GM21786 (cell line): ENCODE measurements around the gene JMJD7.

ENCODE experiments used
- ATAC-seq: cut with Tn5 transposase; IDR thresholded peaks from one replicate; pipeline ENCODE4 v1.9.1; 2021; ENCODE audit not compliant: unreplicated experiment

The JMJD7 gene

DNA sequence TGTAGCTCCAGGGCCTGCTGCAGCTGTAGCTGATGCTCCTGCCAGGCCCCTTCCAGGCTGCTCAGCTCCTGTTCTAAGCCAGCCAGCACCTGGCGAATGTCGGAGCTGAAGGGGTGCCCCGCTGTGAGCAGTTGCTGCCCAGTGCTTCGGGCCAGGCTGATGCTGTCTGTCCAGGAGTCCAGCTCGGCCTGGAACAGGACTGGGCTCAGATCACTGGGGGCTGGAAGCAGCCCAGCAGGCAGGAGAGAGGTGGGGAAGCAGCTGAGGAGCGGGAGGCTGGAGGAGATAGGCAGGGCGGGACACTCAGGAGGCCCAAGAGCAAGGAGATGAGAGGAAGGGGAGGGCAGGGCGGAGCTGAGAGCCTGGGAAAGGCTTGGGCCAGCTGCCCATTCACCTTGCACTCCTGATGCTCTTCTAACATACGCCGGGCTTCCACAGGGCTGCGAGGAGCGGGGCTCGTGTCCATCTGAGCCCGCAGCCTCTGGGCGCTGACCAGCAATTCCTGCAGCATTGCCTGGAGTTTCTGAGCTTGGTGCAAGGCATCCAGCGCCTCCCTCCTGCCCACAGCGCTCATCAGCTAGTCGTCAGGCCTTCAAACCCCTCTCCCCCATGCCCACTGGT lies 34.0 kb downstream of the JMJD7 start:
- no peak for ATAC-seq

DNA sequence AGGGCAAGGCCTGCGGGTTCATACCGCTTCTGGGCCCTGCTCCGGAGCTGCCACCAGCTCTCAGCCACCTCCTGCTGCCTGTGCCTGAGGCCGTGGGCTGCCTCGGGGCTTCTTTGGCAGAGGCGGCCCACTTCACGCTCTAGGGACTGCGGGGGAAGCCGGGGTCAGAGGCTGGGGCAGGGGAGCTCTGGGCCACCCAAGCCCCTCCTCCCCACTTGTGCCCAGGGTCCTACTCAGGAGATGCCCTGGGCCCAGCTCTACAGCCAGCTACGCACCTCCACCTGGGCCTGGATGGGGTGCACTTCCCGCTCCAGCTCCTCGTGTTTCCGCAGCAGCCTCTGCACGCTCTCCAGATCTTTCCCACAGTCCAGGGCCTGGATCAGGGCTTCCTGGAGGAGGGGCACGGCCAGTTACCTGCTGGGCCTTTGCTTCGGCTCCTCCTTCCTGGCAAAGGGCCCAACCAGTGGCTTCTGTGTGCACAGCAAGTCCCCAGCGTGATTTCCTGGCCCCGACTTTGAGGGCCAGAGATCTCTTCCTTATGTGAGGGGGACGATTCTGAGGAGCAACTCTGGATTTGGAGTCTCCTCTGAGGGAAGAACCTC lies 34.7 kb downstream of the JMJD7 start:
- ATAC-seq, result no peak

GRCh38 chr15:41865490-41866055 lies 37.7 kb downstream of the JMJD7 start:
- ATAC-seq, result no peak

DNA sequence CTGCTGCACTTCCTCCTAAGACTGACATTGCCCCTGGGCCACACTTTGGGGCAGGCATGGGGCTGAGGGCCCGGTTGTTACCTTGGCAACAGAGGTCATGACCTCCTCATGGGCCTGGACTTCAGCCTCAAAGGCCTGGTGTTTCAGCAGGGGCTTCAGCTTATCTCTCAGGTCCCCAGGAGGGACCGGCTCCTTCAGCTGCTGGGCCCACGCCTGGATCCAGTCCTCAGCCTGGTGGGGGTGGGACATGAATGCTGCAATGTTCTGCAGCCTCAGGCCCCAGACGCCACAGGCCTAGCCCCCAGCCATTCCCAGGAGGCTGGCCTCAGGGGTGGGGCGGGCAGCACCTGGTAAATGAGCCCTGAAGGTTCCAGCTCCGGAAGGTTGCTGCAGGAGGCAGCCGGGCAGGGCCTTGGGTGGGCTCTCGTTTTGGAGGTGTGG lies 38.4 kb downstream of the JMJD7 start:
- ATAC-seq, result no peak

DNA sequence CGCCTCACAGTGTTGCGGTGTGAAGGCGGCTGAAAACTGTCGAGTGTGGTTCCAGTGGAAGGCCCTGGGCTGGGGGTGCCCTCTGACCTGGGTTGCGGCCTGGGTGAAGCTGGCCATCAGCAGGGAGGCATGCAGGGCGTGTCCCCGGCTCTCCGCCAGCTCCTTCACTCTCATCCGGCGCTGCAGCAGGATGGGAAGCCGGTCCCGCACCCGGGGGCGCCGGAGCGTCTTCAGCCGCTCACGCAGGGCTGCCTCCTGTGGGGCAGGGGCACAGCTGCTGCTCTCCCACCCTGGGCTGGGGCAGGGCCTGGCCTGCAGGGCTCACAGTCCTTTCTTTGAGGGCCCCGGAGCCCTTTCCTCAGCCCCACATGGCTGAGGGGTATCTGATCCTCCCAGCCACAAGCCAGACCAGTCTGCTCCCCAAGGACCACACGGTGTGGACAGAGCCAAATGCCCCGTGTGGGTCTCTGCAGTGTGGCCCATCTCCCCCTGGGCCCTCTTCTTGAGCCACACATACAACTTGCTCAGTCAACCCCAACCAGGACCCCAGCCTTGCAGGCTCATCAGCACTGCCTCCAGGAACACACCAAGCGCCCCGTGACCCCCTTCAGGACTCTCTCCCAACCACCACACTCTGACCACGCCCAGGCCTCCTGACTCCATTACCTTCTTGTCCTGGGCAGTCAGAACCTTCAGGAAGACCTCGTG lies 39.1 kb downstream of the JMJD7 start:
- no peak for ATAC-seq

DNA sequence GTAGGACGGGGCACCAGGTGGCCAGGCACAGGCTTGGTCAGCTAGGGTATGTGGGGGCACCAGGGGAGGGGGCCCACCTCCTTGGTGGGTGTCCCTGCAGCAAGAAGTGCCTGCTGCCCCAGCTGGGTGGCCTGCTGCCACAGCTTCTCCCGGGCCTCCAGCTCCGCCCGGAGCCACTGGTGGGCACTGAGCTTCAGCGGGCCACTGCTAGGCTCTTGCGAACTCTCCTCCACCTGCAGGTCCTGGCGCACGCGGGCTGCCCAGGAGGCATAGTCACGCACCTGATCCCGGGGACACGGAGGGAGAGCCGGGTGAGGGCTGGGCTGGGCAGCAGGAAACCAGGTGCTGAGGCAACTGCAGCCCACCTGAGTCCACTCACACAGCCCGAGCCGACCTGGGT lies 40.4 kb downstream of the JMJD7 start:
- no peak for ATAC-seq

DNA sequence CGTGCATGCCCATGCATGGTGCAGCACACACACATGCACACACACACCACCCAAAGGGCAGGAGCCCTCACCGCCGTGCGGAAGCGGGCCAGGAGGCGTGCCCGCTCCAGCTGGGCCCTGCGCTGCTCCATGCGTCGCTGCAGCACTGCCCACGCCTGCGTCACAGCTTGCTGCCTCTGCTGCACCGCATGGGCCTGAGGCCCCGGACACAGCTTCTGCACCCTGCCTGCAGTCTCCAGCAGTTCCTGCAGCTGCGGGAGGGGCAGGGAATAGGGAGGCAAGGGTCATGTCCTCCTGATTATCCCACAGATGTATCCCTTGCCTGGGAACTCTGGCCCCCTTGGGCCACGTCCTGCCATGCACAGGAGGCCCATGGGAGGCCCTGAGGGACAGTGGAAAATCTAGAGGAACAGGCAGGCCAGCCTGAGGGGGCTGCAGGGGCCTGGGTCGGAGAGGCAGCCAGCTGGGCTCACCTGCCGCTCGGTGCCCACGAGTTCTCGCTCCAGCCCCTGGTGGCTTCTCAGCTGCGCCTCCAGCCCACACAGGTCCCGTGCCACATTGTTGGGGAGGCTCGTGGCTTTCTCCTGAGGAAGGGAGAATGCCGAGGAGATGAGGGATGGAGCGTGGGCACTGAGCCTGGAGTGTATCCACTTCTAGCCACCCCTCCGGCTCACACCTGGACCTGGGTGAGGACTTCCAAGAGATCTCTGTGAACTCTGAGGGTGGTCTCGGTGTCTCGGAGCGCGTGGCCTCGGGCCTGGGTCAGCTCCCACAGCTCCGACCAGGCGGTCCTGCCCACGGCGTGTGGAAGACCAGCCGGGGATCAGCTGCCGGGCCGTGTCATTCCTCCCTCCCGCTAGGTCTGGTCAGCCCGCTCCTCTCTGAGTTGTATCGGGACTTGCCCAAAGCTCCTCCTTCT lies 42.1 kb downstream of the JMJD7 start:
- no peak for ATAC-seq

DNA sequence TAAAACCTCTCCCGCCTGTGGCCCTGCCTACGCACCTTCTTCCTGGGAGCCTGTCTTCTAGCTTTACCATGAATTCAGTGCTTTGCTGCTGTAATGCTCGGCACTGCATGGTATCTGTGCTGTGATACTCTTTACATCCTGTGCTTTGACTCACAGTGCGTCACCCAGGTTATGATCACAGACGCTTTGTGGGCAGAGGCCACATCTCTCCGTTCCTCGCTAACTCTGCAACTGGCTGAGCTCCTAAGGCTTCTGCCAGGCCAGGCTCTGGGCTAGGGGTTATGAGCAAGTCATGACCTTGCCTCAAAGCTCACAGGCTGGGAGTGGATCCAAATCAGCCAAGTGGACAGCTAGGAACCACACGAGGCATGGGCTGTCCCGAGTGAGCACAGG lies 42.8 kb downstream of the JMJD7 start:
- ATAC-seq, result no peak

DNA sequence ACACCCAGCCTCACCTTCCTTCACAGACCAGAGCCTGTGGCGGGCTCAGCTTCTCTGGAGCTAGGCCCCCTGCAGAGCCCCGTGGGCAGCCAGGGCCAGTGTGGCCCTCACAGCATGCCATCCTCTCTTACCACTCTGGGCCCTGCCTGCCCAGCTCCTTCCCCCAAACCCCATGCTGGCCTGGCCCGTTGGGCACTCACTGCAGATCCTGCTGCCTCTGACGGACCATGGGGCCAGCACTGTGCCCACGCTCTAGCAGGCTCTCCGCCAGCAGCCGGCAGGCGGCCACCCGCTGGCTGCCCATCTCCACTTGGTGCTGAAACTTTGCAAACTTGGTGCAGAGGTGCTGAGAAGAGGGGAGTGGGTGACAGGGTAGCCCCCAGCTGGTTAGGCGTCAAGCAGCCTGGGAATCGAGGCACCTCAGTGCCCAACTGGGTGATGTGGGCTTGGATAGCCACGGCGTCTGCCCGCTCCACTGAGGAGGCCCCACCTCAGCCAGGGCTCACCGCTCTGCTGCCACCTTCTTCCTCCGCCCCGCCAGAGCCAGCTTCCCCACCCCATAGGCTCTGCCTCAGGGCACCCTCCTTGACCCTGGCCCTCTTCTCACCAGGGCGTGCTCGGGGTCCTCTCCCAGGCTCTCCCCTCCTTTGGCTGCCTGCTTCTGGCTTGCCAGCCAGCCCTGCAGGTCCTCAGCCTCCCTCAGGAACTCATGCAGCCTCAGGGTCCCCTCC lies 43.4 kb downstream of the JMJD7 start:
- no peak for ATAC-seq

- ATAC-seq, result no peak
Observed at GRCh38 chr15:41872166-41872747, 44.4 kb downstream of the JMJD7 start.

GRCh38 chr15:41873711-41874110 lies 45.8 kb downstream of the JMJD7 start:
- no peak for ATAC-seq

DNA sequence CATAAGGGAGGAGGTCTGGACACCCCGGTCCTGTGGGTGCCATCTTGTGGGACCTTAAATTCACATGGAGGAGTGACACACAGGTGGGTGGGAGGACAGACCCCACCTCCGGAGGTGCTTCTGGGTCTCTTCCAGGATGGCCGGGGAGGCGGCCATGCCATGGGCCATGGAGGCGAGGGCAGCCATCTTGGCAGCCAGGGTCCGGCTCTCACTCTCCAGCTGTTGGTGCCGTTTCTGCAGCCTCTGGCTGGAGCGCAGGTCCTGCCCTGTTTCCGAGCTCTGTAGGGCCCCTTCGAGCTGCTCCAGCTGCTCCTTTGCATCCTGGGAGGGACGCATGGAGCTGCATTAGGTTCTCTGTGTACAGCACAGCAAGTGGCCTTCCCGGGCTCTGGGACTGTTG lies 46.8 kb downstream of the JMJD7 start:
- no peak for ATAC-seq

- ATAC-seq, result no peak
Observed at GRCh38 chr15:41876007-41876406, 48.1 kb downstream of the JMJD7 start.

DNA sequence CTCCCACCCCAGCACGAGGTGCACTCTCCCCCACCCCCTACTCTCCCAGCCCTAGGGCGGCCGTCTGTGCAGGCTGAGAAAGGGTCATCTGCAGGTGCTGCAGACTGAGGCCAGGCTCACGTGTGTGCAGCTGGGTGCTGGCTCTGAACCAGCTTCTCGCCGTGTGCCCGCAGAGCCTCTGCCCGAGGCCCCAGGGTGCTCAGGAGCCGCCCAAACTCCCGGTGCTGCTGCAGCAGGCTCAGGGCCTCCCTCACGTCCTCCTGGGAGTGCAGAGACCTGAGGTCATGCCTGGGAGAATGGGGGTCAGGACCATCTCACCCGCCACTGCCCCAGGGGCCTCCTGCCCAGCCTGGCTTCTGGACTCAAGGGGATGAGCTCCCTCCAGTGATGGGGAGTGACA lies 48.8 kb downstream of the JMJD7 start:
- no peak for ATAC-seq

GRCh38 chr15:41877631-41878354 lies 49.9 kb downstream of the JMJD7 start:
- no peak for ATAC-seq

- ATAC-seq, result no peak
Observed at GRCh38 chr15:41878355-41878699, 50.4 kb downstream of the JMJD7 start.

DNA sequence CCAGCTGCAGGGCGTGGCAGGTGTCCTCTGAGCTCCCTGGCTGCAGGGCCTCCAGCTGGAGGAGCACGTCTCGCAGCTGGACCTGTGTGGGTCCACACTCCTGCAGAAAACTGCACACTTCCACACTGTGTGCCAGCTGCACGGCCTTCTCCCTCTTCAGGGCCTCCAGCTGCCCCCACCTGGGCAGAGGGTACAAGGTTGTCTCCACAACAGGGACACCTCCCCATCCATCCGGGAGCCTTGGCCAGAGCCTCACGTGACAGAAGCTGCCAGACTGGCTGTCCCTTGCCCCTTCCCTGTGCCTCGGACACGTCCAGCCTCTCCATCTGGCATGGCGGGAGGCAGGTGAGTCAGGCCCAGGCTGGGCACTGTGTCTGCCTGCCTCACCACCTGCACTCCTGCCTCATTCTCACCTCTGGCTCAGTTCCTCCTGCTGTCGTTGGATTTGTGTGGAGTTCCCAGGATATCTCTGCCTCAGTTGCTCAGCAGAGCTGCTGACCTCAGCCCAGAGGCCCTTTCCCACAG lies 51.5 kb downstream of the JMJD7 start:
- ATAC-seq, result no peak

DNA sequence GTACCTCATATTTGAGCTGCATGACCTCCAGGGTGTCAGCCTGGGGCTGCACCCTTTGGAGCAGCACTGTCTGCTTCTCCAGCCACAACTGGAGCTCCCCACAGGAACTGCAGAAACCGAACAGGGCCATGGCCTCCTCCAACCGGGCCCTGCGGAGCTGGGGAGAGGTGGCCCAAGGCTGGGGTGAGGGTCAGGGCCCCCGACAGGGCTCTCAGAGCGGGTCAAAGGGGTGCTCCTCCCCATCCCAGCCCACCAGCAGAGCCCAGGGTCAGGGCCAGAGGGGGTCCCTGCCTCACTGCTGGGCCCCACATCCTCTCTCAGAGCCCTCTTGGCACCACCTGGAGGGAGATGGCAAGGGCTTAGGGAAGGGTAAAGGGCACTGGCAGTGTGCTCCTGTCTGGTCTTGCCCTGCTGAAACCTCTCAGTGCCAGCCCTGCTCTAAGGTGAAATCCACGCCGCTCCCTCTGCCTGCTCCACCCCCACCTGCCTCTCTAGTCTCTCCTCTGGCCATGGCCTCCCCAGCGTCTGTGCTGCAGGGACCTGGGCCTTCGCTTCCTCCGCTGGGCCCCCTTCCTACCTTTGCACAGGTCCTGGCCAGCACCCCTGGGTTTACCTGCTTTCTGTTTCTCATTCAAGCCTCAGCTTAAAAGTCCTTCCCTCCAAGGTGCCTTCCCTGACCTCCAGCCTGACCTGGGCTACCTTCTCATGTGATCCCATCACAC lies 52.4 kb downstream of the JMJD7 start:
- no peak for ATAC-seq

DNA sequence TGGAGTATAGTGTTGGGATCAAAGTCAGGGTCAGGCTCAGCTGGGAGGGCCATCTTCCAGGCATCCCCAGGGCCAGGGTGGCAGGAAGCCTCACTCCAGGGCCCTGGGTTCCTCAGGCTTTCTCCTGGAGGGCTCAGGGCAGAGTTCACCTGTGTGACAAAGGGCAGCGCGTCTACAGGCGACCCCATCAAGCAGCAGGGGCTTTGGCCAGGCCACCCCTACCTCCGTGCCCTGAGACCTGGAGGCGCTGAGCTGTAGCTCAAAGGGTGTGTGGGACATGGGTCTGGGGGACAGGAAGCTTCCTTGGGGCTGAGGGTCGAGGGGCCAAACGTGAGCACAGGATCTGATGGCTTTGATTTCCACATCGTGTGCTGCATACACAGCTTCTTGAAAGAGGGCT lies 53.2 kb downstream of the JMJD7 start:
- ATAC-seq, result no peak
